Measurements from ENCODE around the gene PXN.

PXN gene

GRCh38 chr12:120259418-120260202 lies 5.9 kb downstream of the PXN start:
- TF ChIP-seq CTCF (IDR thresholded peaks at IDR 0.05) = no peak

GRCh38 chr12:120258323-120258896 lies 7.1 kb downstream of the PXN start:
- TF ChIP-seq CTCF (IDR thresholded peaks at IDR 0.05) = no peak

- TF ChIP-seq CTCF (IDR thresholded peaks at IDR 0.05) = no peak
Observed at GRCh38 chr12:120257041-120257821, 8.3 kb downstream of the PXN start.

- no peak for TF ChIP-seq CTCF (IDR thresholded peaks at IDR 0.05)
Observed at GRCh38 chr12:120254809-120255208, 10.7 kb downstream of the PXN start.

- TF ChIP-seq CTCF (IDR thresholded peaks at IDR 0.05) = no peak
Observed at GRCh38 chr12:120252071-120252906, 13.2 kb downstream of the PXN start.

GRCh38 chr12:120249875-120250795 lies 15.4 kb downstream of the PXN start:
- TF ChIP-seq CTCF (IDR thresholded peaks at IDR 0.05) = no peak

Data from LNCAP (cell line).